H9 (cell line): ENCODE data around the gene CAV3. TPM values are rescaled to one million over a fixed set of nuclear protein-coding genes. Genes with fewer than 3 reads are reported as not detected.

ENCODE experiments used
- DNase-seq: peaks from one replicate; pipeline ENCODE4 v3.0.0-alpha.2; 2017
- H2AFZ ChIP-seq: one replicate; pipeline ENCODE4 v1.6.1; 2013; ENCODE audit warnings: mild to moderate bottlenecking, low read length, control low read depth, moderate library complexity
- H2AK5ac ChIP-seq: 2 replicates; pipeline ENCODE4 v1.6.1; 2013; ENCODE audit warnings: low read length, control low read depth, mixed read lengths; ENCODE audit not compliant: insufficient read length
- H2BK120ac ChIP-seq: one replicate; pipeline ENCODE4 v1.6.1; 2013; ENCODE audit warnings: low read depth, mild to moderate bottlenecking, low read length, control low read depth, inconsistent platforms; ENCODE audit not compliant: poor library complexity, severe bottlenecking
- H2BK12ac ChIP-seq: 2 replicates; pipeline ENCODE4 v1.6.1; 2013; ENCODE audit warnings: low read length, control low read depth, mixed read lengths, low read depth; ENCODE audit not compliant: insufficient read length
- H2BK15ac ChIP-seq: 2 replicates; pipeline ENCODE4 v1.6.1; 2013; ENCODE audit warnings: low read depth, low read length, control low read depth
- H2BK20ac ChIP-seq: one replicate; pipeline ENCODE4 v1.6.1; 2013; ENCODE audit warnings: low read depth, mild to moderate bottlenecking, low read length, control low read depth, inconsistent platforms; ENCODE audit not compliant: poor library complexity, severe bottlenecking
- H2BK5ac ChIP-seq: 2 replicates; pipeline ENCODE4 v1.6.1; 2013; ENCODE audit warnings: low read length, control low read depth, mixed read lengths; ENCODE audit not compliant: insufficient read length
- H3K14ac ChIP-seq: 2 replicates; pipeline ENCODE4 v1.6.1; 2013; ENCODE audit warnings: low read length, control low read depth; ENCODE audit not compliant: insufficient read depth
- H3K18ac ChIP-seq: 2 replicates; pipeline ENCODE4 v1.6.1; 2013; ENCODE audit warnings: low read depth, mild to moderate bottlenecking, mixed read lengths, low read length, control low read depth; ENCODE audit not compliant: insufficient read length
- H3K23ac ChIP-seq: 2 replicates; pipeline ENCODE4 v1.6.1; 2013; ENCODE audit warnings: low read length, control low read depth, mixed read lengths, low read depth; ENCODE audit not compliant: insufficient read length
- H3K23me2 ChIP-seq: 2 replicates; pipeline ENCODE4 v1.6.1; 2013; ENCODE audit warnings: low read depth, mild to moderate bottlenecking, mixed read lengths, low read length, control low read depth; ENCODE audit not compliant: insufficient read length, poor library complexity, severe bottlenecking
- H3K27ac ChIP-seq: 2 replicates; pipeline ENCODE4 v1.5.1; 2013; ENCODE audit warnings: low read length, control low read depth, mixed read lengths, low read depth; ENCODE audit not compliant: insufficient read length
- H3K27me3 ChIP-seq: 2 replicates; pipeline ENCODE4 v1.6.1; 2013; ENCODE audit warnings: low read length, control low read depth, inconsistent platforms; ENCODE audit not compliant: insufficient read depth
- H3K4ac ChIP-seq: 2 replicates; pipeline ENCODE4 v1.6.1; 2013; ENCODE audit warnings: low read depth, mild to moderate bottlenecking, control low read depth, inconsistent platforms, low read length, moderate library complexity
- H3K4me1 ChIP-seq: 2 replicates; pipeline ENCODE4 v1.6.1; 2013; ENCODE audit warnings: low read length, control low read depth, inconsistent platforms; ENCODE audit not compliant: insufficient read depth
- H3K4me2 ChIP-seq: 2 replicates; pipeline ENCODE4 v1.6.1; 2013; ENCODE audit warnings: low read length, control low read depth, mixed read lengths; ENCODE audit not compliant: insufficient read length, insufficient read depth
- H3K56ac ChIP-seq: 2 replicates; pipeline ENCODE4 v1.6.1; 2013; ENCODE audit warnings: low read depth, mild to moderate bottlenecking, mixed read lengths, low read length, control low read depth; ENCODE audit not compliant: insufficient read length
- H3K79me1 ChIP-seq: 2 replicates; pipeline ENCODE4 v1.6.1; 2013; ENCODE audit warnings: low read depth, mild to moderate bottlenecking, moderate library complexity, low read length, control low read depth, inconsistent platforms; ENCODE audit not compliant: insufficient read depth, poor library complexity, severe bottlenecking
- H3K79me2 ChIP-seq: 2 replicates; pipeline ENCODE4 v1.6.1; 2013; ENCODE audit warnings: low read length, control low read depth, inconsistent platforms; ENCODE audit not compliant: insufficient read depth
- H3K9ac ChIP-seq: 2 replicates; pipeline ENCODE4 v1.6.1; 2013; ENCODE audit warnings: low read length, control low read depth, mixed read lengths; ENCODE audit not compliant: insufficient read length; ENCODE audit errors: extremely low read depth
- H3K9me3 ChIP-seq: one replicate; pipeline ENCODE4 v1.6.1; 2013; ENCODE audit warnings: low read depth, low read length, inconsistent platforms; ENCODE audit not compliant: control insufficient read depth
- H3T11ph ChIP-seq: one replicate; pipeline ENCODE4 v1.6.1; 2013; ENCODE audit warnings: mild to moderate bottlenecking, low read length, control low read depth, inconsistent platforms
- H4K20me1 ChIP-seq: one replicate; pipeline ENCODE4 v1.6.1; 2013; ENCODE audit not compliant: control insufficient read depth, insufficient read length, insufficient read depth
- H4K5ac ChIP-seq: 2 replicates; pipeline ENCODE4 v1.6.1; 2013; ENCODE audit warnings: low read depth, mild to moderate bottlenecking, mixed read lengths, low read length, control low read depth; ENCODE audit not compliant: insufficient read length
- H4K8ac ChIP-seq: replicated peaks from 2 replicates; pipeline ENCODE4 v1.6.1; 2013; ENCODE audit warnings: low read length, control low read depth, mixed read lengths, low read depth; ENCODE audit not compliant: insufficient read length
- H4K91ac ChIP-seq: 2 replicates; pipeline ENCODE4 v1.6.1; 2013; ENCODE audit warnings: low read depth, mild to moderate bottlenecking, moderate library complexity, mixed read lengths, low read length, control low read depth; ENCODE audit not compliant: insufficient read length
- H3K27ac Mint-ChIP-seq, 3 experiments: 2 replicates in 2 of 3; 3 replicates in 1 of 3; pipeline ENCODE4 v1.8.0; 2020 to 2021; ENCODE audit warnings: mixed read lengths in 3 of 3, mild to moderate bottlenecking in 1 of 3, moderate library complexity in 1 of 3
- H3K27me3 Mint-ChIP-seq: 2 replicates; pipeline ENCODE4 v1.8.0; 2021; ENCODE audit warnings: low read depth, mild to moderate bottlenecking, moderate library complexity, mixed read lengths
- H3K36me3 Mint-ChIP-seq, 3 experiments: 2 replicates in 2 of 3; 3 replicates in 1 of 3; pipeline ENCODE4 v1.8.0; 2020 to 2021; ENCODE audit warnings: low read depth in 3 of 3, mixed read lengths in 3 of 3; ENCODE audit not compliant: insufficient read depth in 1 of 3
- H3K4me1 Mint-ChIP-seq, 2 experiments: 2 replicates each; pipeline ENCODE4 v1.8.0; 2020; ENCODE audit warnings: mixed read lengths in 2 of 2
- H3K4me3 Mint-ChIP-seq, 2 experiments: 2 replicates in 1 of 2; 3 replicates in 1 of 2; pipeline ENCODE4 v1.8.0; 2020 to 2021; ENCODE audit warnings: mild to moderate bottlenecking in 2 of 2, mixed read lengths in 2 of 2, moderate library complexity in 1 of 2
- H3K9me3 Mint-ChIP-seq, 2 experiments: 2 replicates in 1 of 2; 3 replicates in 1 of 2; pipeline ENCODE4 v1.8.0; 2020; ENCODE audit warnings: mild to moderate bottlenecking in 2 of 2, mixed read lengths in 2 of 2, moderate library complexity in 1 of 2
- WGBS: extraction: QIAGEN DNeasy Blood & Tissue Kit; methylation state at CpG from one replicate; pipeline ENCODE4 v1.1.7; 2013; ENCODE audit warnings: missing lambda C conversion rate, low lambda C conversion rate, mixed read lengths; ENCODE audit not compliant: insufficient read length; ENCODE audit errors: extremely low coverage; 5-methylcytosine and 5-hydroxymethylcytosine counted together
- total RNA-seq: library from RNA; stranded (reverse); gene quantifications from 2 replicates; pipeline ENCODE4 v1.2.1, GENCODE V29; 2021
- TF ChIP-seq, protein P1 (sequence below): fragments of 200-600 bp; sonication (generic); conservative IDR thresholded peaks from 3 replicates; pipeline ENCODE4 v1.8.0; 2021; ENCODE audit warnings: antibody characterized with exemption, mild to moderate bottlenecking

Gene CAV3
- total RNA-seq, 1 experiment from 2014 or later = not detected

DNA sequence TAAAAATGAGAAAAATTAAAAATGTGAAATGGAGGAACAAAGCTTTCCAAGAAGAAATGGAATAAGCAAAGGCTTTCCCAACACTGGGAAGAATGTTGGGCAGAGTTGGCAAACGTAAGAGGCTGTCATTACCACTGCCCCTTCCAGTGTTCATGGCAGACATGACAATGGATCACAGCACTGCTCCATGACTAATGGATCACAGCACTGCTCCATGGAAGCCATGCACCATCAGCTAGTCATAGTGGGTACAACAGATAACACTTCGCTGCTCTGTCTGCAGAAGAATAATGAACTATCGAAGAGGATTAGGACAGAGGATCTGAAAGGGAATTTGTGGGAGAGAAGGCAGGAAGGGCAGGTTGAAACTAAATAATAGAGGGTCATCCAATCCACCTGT, 5.0 kb downstream of the CAV3 start:
- H3K4me3 Mint-ChIP-seq = no peak overlapping the region
- Histone ChIP-seq H2AK5ac (no peak overlapping the region), H4K8ac (no peak overlapping the region), H2BK5ac (no peak overlapping the region), H3K79me1 (no peaks in the 10 kb centered on the region), H3K4me1 (peaks cover 10% of the 10 kb centered on the region; the same call in 1 of the 2 replicates), H2BK15ac (no peak overlapping the region), H3K23me2 (peaks cover 3% of the 10 kb centered on the region), H2BK20ac (no peak overlapping the region), H3K79me2 (no peaks in the 10 kb centered on the region), H3K9ac (no peak overlapping the region), H4K91ac (no peak overlapping the region), H3T11ph (no peak overlapping the region), H3K9me3 (no peaks in the 10 kb centered on the region), H2AFZ (no peak overlapping the region), H2BK12ac (no peak overlapping the region), H3K23ac (no peak overlapping the region), H3K14ac (no peak overlapping the region), H3K4ac (no peak overlapping the region), H3K56ac (no peak overlapping the region), H3K27me3 (no peaks in the 10 kb centered on the region), H3K18ac (no peak overlapping the region), H3K4me2 (no peak overlapping the region), H3K27ac (no peak overlapping the region), H4K5ac (no peak overlapping the region), H2BK120ac (no peak overlapping the region), H4K20me1 (no peaks in the 10 kb centered on the region)
- H3K27ac Mint-ChIP-seq = no peak overlapping the region
- no peaks in the 10 kb centered on the region for H3K36me3 Mint-ChIP-seq
- H3K4me1 Mint-ChIP-seq = peaks cover 29 to 34% of the 10 kb centered on the region in 2 experiments
- H3K9me3 Mint-ChIP-seq = no peaks in the 10 kb centered on the region; a peak in 1 of 5 replicates
- TF ChIP-seq, protein P1, sequence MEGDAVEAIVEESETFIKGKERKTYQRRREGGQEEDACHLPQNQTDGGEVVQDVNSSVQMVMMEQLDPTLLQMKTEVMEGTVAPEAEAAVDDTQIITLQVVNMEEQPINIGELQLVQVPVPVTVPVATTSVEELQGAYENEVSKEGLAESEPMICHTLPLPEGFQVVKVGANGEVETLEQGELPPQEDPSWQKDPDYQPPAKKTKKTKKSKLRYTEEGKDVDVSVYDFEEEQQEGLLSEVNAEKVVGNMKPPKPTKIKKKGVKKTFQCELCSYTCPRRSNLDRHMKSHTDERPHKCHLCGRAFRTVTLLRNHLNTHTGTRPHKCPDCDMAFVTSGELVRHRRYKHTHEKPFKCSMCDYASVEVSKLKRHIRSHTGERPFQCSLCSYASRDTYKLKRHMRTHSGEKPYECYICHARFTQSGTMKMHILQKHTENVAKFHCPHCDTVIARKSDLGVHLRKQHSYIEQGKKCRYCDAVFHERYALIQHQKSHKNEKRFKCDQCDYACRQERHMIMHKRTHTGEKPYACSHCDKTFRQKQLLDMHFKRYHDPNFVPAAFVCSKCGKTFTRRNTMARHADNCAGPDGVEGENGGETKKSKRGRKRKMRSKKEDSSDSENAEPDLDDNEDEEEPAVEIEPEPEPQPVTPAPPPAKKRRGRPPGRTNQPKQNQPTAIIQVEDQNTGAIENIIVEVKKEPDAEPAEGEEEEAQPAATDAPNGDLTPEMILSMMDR = no peak
- DNase-seq = no peak
- no CpG with 5 or more reads among the region's 3 CpGs for WGBS
- peaks cover 35% of the 10 kb centered on the region for H3K27me3 Mint-ChIP-seq
